Gastroesophageal sphincter (tissue), 3 donors: ENCODE results near the gene LEFTY2.

Source experiments
- EP300 ChIP-seq: sonication (generic); formaldehyde crosslinking; IDR thresholded peaks from one replicate; pipeline ENCODE4 v1.6.1; 2017; ENCODE audit warnings: antibody characterized with exemption, mild to moderate bottlenecking
- POLR2A ChIP-seq, 2 donors: fragments of 450-650 bp; IDR thresholded peaks; one replicate each; pipeline ENCODE4 v1.6.1; 2017; ENCODE audit warnings: antibody characterized with exemption in 2 of 2, mild to moderate bottlenecking in 2 of 2, moderate library complexity in 1 of 2
- POLR2AphosphoS5 ChIP-seq: sonication (generic); formaldehyde crosslinking; IDR thresholded peaks from one replicate; pipeline ENCODE4 v1.6.1; 2017; ENCODE audit warnings: antibody characterized with exemption
- TF ChIP-seq, protein P1 (sequence below), 4 experiments: fragments of 200-600 bp in 2 of 4; fragments of 450-650 bp in 2 of 4; sonication (generic) in 1 of 4; IDR thresholded peaks; one replicate each; pipeline ENCODE4 v1.5.1; 2017 to 2019; ENCODE audit warnings: antibody characterized with exemption in 4 of 4, mild to moderate bottlenecking in 2 of 4, moderate library complexity in 2 of 4

DNA sequence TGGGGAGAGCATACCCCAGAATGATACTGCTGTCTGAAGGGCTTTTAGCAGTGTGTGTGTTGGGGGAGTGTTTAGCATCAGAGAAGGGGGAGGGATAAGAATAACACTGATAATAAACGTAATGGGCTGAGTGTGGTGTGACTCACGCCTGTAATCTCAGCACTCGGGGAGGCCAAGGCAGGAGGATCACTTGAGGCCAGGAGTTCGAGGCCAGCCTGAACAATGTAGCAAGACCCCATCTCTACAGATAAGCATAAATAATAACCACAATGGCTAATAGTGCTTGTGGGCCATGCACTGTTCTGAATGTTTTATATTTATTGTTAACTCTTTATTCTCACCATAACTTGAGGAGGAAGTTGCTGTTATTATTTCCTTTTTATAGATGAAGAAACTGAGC is 2.6 kb upstream of the LEFTY2 start:
- TF ChIP-seq, protein P1, sequence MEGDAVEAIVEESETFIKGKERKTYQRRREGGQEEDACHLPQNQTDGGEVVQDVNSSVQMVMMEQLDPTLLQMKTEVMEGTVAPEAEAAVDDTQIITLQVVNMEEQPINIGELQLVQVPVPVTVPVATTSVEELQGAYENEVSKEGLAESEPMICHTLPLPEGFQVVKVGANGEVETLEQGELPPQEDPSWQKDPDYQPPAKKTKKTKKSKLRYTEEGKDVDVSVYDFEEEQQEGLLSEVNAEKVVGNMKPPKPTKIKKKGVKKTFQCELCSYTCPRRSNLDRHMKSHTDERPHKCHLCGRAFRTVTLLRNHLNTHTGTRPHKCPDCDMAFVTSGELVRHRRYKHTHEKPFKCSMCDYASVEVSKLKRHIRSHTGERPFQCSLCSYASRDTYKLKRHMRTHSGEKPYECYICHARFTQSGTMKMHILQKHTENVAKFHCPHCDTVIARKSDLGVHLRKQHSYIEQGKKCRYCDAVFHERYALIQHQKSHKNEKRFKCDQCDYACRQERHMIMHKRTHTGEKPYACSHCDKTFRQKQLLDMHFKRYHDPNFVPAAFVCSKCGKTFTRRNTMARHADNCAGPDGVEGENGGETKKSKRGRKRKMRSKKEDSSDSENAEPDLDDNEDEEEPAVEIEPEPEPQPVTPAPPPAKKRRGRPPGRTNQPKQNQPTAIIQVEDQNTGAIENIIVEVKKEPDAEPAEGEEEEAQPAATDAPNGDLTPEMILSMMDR (IDR thresholded peaks at IDR 0.05) = no peak
- TF ChIP-seq POLR2A (IDR thresholded peaks at IDR 0.05) (no peak), EP300 (no peak), POLR2AphosphoS5 (no peak)
